WERI-Rb-1 (cell line): ENCODE measurements around the gene DSEL.

Experiments used
- DNase-seq: peaks from one replicate; pipeline ENCODE4 v3.0.0-alpha.2; 2020
- H3K27ac ChIP-seq: fragments of 250-450 bp; sonication (Bioruptor Pico); 2 replicates; pipeline ENCODE4 v1.5.1; 2020; ENCODE audit warnings: mild to moderate bottlenecking, moderate library complexity
- H3K27me3 ChIP-seq: fragments of 250-450 bp; sonication (Bioruptor Pico); 2 replicates; pipeline ENCODE4 v1.5.1; 2021; ENCODE audit warnings: mild to moderate bottlenecking, low read depth, moderate library complexity; ENCODE audit not compliant: insufficient read depth, severe bottlenecking
- H3K36me3 ChIP-seq: fragments of 250-450 bp; sonication (Bioruptor Pico); 2 replicates; pipeline ENCODE4 v1.5.1; 2020; ENCODE audit warnings: mild to moderate bottlenecking, moderate library complexity
- H3K4me3 ChIP-seq: 2 replicates; pipeline ENCODE4 v1.5.1; 2011; ENCODE audit warnings: low read depth, mild to moderate bottlenecking, control low read depth, low read length
- H3K9me3 ChIP-seq: fragments of 250-450 bp; sonication (Bioruptor Pico); 2 replicates; pipeline ENCODE4 v1.5.1; 2021; ENCODE audit warnings: mild to moderate bottlenecking, moderate library complexity; ENCODE audit not compliant: severe bottlenecking
- TF ChIP-seq, protein P1 (sequence below): IDR thresholded peaks from 2 replicates; pipeline ENCODE4 v1.5.1; 2011; ENCODE audit warnings: low read depth, mild to moderate bottlenecking, control low read depth, inconsistent platforms, low read length

DSEL gene

GRCh38 chr18:67511840-67512239 lies 4.7 kb downstream of the DSEL start:
- H3K27me3 ChIP-seq, result no peaks in the 10 kb centered on the region
- TF ChIP-seq, protein P1, sequence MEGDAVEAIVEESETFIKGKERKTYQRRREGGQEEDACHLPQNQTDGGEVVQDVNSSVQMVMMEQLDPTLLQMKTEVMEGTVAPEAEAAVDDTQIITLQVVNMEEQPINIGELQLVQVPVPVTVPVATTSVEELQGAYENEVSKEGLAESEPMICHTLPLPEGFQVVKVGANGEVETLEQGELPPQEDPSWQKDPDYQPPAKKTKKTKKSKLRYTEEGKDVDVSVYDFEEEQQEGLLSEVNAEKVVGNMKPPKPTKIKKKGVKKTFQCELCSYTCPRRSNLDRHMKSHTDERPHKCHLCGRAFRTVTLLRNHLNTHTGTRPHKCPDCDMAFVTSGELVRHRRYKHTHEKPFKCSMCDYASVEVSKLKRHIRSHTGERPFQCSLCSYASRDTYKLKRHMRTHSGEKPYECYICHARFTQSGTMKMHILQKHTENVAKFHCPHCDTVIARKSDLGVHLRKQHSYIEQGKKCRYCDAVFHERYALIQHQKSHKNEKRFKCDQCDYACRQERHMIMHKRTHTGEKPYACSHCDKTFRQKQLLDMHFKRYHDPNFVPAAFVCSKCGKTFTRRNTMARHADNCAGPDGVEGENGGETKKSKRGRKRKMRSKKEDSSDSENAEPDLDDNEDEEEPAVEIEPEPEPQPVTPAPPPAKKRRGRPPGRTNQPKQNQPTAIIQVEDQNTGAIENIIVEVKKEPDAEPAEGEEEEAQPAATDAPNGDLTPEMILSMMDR, result no peak
- no peaks in the 10 kb centered on the region for H3K9me3 ChIP-seq
- no peak overlapping the region for H3K4me3 ChIP-seq
- no peaks in the 10 kb centered on the region for H3K36me3 ChIP-seq
- no peak for DNase-seq
- H3K27ac ChIP-seq, result no peak overlapping the region

- Histone ChIP-seq H3K9me3 (no peaks in the 10 kb centered on the region), H3K36me3 (no peaks in the 10 kb centered on the region), H3K27me3 (no peaks in the 10 kb centered on the region), H3K27ac (no peak overlapping the region), H3K4me3 (no peak overlapping the region)
- DNase-seq, result no peak
- TF ChIP-seq, protein P1, result no peak
These were observed 5.7 kb downstream of the DSEL start for GRCh38 chr18:67510831-67511230.

- Histone ChIP-seq H3K27ac (no peak overlapping the region), H3K36me3 (no peaks in the 10 kb centered on the region), H3K9me3 (no peaks in the 10 kb centered on the region), H3K4me3 (no peak overlapping the region), H3K27me3 (no peaks in the 10 kb centered on the region)
- no peak for DNase-seq
- TF ChIP-seq, protein P1, result no peak
These were observed 6.7 kb downstream of the DSEL start for GRCh38 chr18:67509741-67510391.

- no peak for DNase-seq
- no peak overlapping the region for H3K27ac ChIP-seq
- TF ChIP-seq, protein P1, result no peak
- no peak overlapping the region for H3K4me3 ChIP-seq
- H3K27me3 ChIP-seq, result no peaks in the 10 kb centered on the region
- H3K9me3 ChIP-seq, result no peaks in the 10 kb centered on the region
- H3K36me3 ChIP-seq, result no peaks in the 10 kb centered on the region
These were observed 8.4 kb downstream of the DSEL start for GRCh38 chr18:67508146-67508545.

DNA sequence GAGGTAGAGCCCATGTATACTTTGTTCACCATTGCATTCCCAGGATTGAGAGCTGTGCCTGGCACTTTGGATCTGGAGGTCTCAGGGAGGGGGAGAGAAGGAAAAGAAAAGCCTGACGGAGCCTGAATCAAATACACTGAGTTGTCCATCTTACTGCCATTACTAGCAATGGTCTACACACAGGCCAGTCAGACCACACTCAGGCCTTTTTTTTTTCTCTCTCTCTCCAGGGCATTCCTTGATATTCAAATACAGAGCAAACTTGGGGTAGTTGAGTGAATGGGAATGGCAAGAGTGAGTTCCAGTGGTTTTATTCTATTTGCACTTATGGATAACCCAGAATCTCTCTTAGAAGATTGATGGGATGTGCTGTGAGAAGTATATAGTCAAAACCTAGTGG lies 11.8 kb downstream of the DSEL start:
- no peaks in the 10 kb centered on the region for H3K9me3 ChIP-seq
- H3K27me3 ChIP-seq, result no peaks in the 10 kb centered on the region
- no peak overlapping the region for H3K4me3 ChIP-seq
- H3K36me3 ChIP-seq, result no peaks in the 10 kb centered on the region
- no peak overlapping the region for H3K27ac ChIP-seq
- TF ChIP-seq, protein P1, result no peak
- no peak for DNase-seq
